H1 (cell line): ENCODE measurements around the gene LDLRAD4. TPM values are rescaled to one million over a fixed set of nuclear protein-coding genes. Genes with fewer than 3 reads are reported as not detected.

ENCODE experiments used
- CTCF ChIA-PET: fragments of 300-600 bp; sonication (Branson Sonifier 250); formaldehyde crosslinking; loops from one replicate; lab custom pipeline; 2021; ENCODE audit not compliant: partially characterized antibody; lab: Charles Lee
- POLR2A ChIA-PET: fragments of 300-600 bp; sonication (Branson Sonifier 250); formaldehyde crosslinking; loops from one replicate; lab custom pipeline; 2021; ENCODE audit warnings: inconsistent platforms; ENCODE audit not compliant: partially characterized antibody; lab: Charles Lee
- DNase-seq, 2 experiments: peaks; one replicate each; pipeline versions ENCODE4 v3.0.0 to v3.0.0-alpha.2; 2010 to 2022; ENCODE audit warnings: low spot score in 2 of 2, low read depth in 1 of 2, mixed read lengths in 1 of 2
- FAIRE-seq: peaks from 2 replicates; lab custom pipeline; 2011; peaks lifted over from hg19 to GRCh38; lab: Jason Lieb, UNC
- H2AFZ ChIP-seq: 2 replicates; pipeline ENCODE4 v1.8.1; 2012; ENCODE audit warnings: low read length, inconsistent platforms
- H2AK5ac ChIP-seq: 2 replicates; pipeline ENCODE4 v1.6.1; 2013; ENCODE audit warnings: low read depth, low read length
- H2BK120ac ChIP-seq: replicated peaks from 2 replicates; pipeline ENCODE3; 2013; ENCODE audit warnings: low read depth, low read length, inconsistent platforms
- H2BK12ac ChIP-seq: 2 replicates; pipeline ENCODE4 v1.6.1; 2013; ENCODE audit warnings: low read depth, low read length
- H2BK15ac ChIP-seq: 2 replicates; pipeline ENCODE4 v1.6.1; 2013; ENCODE audit warnings: low read length
- H2BK20ac ChIP-seq: 2 replicates; pipeline ENCODE4 v1.6.1; 2013; ENCODE audit warnings: low read length
- H2BK5ac ChIP-seq: 2 replicates; pipeline ENCODE4 v1.6.1; 2013; ENCODE audit warnings: low read depth, low read length
- H3K14ac ChIP-seq: 2 replicates; pipeline ENCODE4 v1.6.1; 2013; ENCODE audit warnings: inconsistent platforms; ENCODE audit not compliant: insufficient read length
- H3K18ac ChIP-seq: 2 replicates; pipeline ENCODE4 v1.6.1; 2013; ENCODE audit warnings: low read length; ENCODE audit errors: extremely low read depth
- H3K23ac ChIP-seq: 2 replicates; pipeline ENCODE4 v1.6.1; 2013; ENCODE audit warnings: inconsistent platforms; ENCODE audit not compliant: insufficient read length
- H3K23me2 ChIP-seq: 2 replicates; pipeline ENCODE4 v1.6.1; 2013; ENCODE audit warnings: low read depth, low read length
- H3K27ac ChIP-seq: 2 replicates; pipeline ENCODE4 v1.6.1; 2011; ENCODE audit warnings: low read depth, low read length, inconsistent platforms
- H3K27me3 ChIP-seq, 4 experiments: replicated peaks in 1 of 4; 1 replicate in 1 of 4; 2 replicates in 3 of 4; pipeline versions ENCODE4 v1.6.1 to v1.8.1; 2011 to 2013; ENCODE audit warnings: low read length in 3 of 4, mild to moderate bottlenecking in 3 of 4, inconsistent platforms in 2 of 4, mixed read lengths in 2 of 4, moderate library complexity in 1 of 4; ENCODE audit not compliant: control insufficient read depth in 3 of 4, insufficient read depth in 3 of 4; ENCODE audit errors: extremely low read depth in 1 of 4
- H3K36me3 ChIP-seq, 4 experiments: 2 replicates each; pipeline versions ENCODE4 v1.6.1 to v1.8.1; 2011 to 2013; ENCODE audit warnings: mild to moderate bottlenecking in 4 of 4, low read length in 3 of 4, moderate library complexity in 2 of 4, control low read depth in 1 of 4, inconsistent platforms in 1 of 4; ENCODE audit not compliant: insufficient read depth in 4 of 4, control insufficient read depth in 2 of 4
- H3K4ac ChIP-seq: replicated peaks from 2 replicates; pipeline ENCODE3; 2013; ENCODE audit warnings: low read length, low read depth, mixed read lengths, inconsistent platforms; ENCODE audit not compliant: insufficient read length
- H3K4me1 ChIP-seq, 4 experiments: replicated peaks in 1 of 4; 1 replicate in 1 of 4; 2 replicates in 3 of 4; pipeline versions ENCODE4 v1.6.1 to v1.8.1; 2011 to 2013; ENCODE audit warnings: low read length in 3 of 4, inconsistent platforms in 2 of 4, mixed read lengths in 1 of 4; ENCODE audit not compliant: insufficient read depth in 4 of 4, control insufficient read depth in 3 of 4
- H3K4me2 ChIP-seq, 2 experiments: 2 replicates each; pipeline versions ENCODE4 v1.6.1 to v1.8.1; 2011 to 2013; ENCODE audit warnings: low read depth in 2 of 2, low read length in 2 of 2, control low read depth in 1 of 2, inconsistent platforms in 1 of 2, mild to moderate bottlenecking in 1 of 2; ENCODE audit not compliant: insufficient read depth in 1 of 2
- H3K4me3 ChIP-seq, 4 experiments: fragments of 200-600, 300-600 bp in 1 of 4; sonication (generic), shearing (Covaris generic), sonication (Bioruptor Twin) in 1 of 4; 2 replicates each; pipeline versions ENCODE4 v1.5.1 to v1.8.1; 2011 to 2016; ENCODE audit warnings: low read length in 4 of 4, low read depth in 3 of 4, control low read depth in 2 of 4, inconsistent platforms in 2 of 4, mild to moderate bottlenecking in 2 of 4, mixed read lengths in 1 of 4, moderate library complexity in 1 of 4; ENCODE audit not compliant: insufficient read depth in 2 of 4; ENCODE audit errors: extremely low read depth in 1 of 4
- H3K56ac ChIP-seq: replicated peaks from 2 replicates; pipeline ENCODE3; 2013; ENCODE audit warnings: low read depth, mild to moderate bottlenecking, mixed read lengths, low read length, inconsistent platforms; ENCODE audit not compliant: insufficient read length
- H3K79me1 ChIP-seq: 2 replicates; pipeline ENCODE4 v1.6.1; 2013; ENCODE audit warnings: low read depth, low read length, control low read depth
- H3K79me2 ChIP-seq, 2 experiments: 2 replicates each; pipeline versions ENCODE4 v1.6.1 to v1.8.1; 2012 to 2013; ENCODE audit warnings: low read length in 2 of 2, mild to moderate bottlenecking in 2 of 2, inconsistent platforms in 1 of 2; ENCODE audit not compliant: insufficient read depth in 2 of 2, control insufficient read depth in 1 of 2
- H3K9ac ChIP-seq, 4 experiments: replicated peaks in 1 of 4; 1 replicate in 1 of 4; 2 replicates in 3 of 4; pipeline versions ENCODE4 v1.6.1 to v1.8.1; 2011 to 2013; ENCODE audit warnings: low read depth in 3 of 4, low read length in 3 of 4, control low read depth in 2 of 4, mild to moderate bottlenecking in 2 of 4, moderate library complexity in 2 of 4, inconsistent platforms in 1 of 4; ENCODE audit errors: extremely low read depth in 1 of 4
- H3K9me3 ChIP-seq, 2 experiments: 2 replicates each; pipeline versions ENCODE4 v1.6.1 to v1.8.1; 2012 to 2013; ENCODE audit warnings: mild to moderate bottlenecking in 2 of 2, moderate library complexity in 2 of 2, control low read depth in 1 of 2, inconsistent platforms in 1 of 2, low read depth in 1 of 2, low read length in 1 of 2, mixed read lengths in 1 of 2; ENCODE audit not compliant: insufficient read depth in 2 of 2
- H4K20me1 ChIP-seq, 2 experiments: replicated peaks in 1 of 2; 2 replicates each; pipeline versions ENCODE3 to v1.8.1; 2011 to 2013; ENCODE audit warnings: inconsistent platforms in 2 of 2, low read length in 2 of 2, mild to moderate bottlenecking in 1 of 2; ENCODE audit not compliant: insufficient read depth in 2 of 2, control insufficient read depth in 1 of 2
- H4K5ac ChIP-seq: 2 replicates; pipeline ENCODE4 v1.6.1; 2013; ENCODE audit warnings: low read length, low read depth, mixed read lengths, inconsistent platforms; ENCODE audit not compliant: insufficient read length
- H4K8ac ChIP-seq: 2 replicates; pipeline ENCODE4 v1.8.0; 2013; ENCODE audit warnings: mild to moderate bottlenecking, moderate library complexity, low read length, inconsistent platforms; ENCODE audit not compliant: insufficient read depth; ENCODE audit errors: extremely low read depth
- H4K91ac ChIP-seq: replicated peaks from 2 replicates; pipeline ENCODE3; 2013; ENCODE audit warnings: low read length, mixed read lengths, inconsistent platforms; ENCODE audit not compliant: insufficient read length
- ATF2 ChIP-seq: IDR thresholded peaks from 2 replicates; pipeline ENCODE4 v1.6.1; 2012; ENCODE audit warnings: low read length, inconsistent platforms
- CBX5 ChIP-seq: fragments of 300-800, 300-1000 bp; sonication (generic); IDR thresholded peaks from 2 replicates; pipeline ENCODE4 v1.7.1; 2016; ENCODE audit warnings: antibody characterized with exemption, low read length, low read depth
- CEBPB ChIP-seq: IDR thresholded peaks from 2 replicates; pipeline ENCODE4 v1.6.1; 2012; ENCODE audit warnings: low read depth, low read length
- CHD1 ChIP-seq: IDR thresholded peaks from 2 replicates; pipeline ENCODE4 v1.6.1; 2012; ENCODE audit warnings: low read depth, low read length, improper control_type of control experiment
- JUN ChIP-seq: IDR thresholded peaks from 2 replicates; pipeline ENCODE4 v1.6.1; 2011; ENCODE audit warnings: low read depth, mild to moderate bottlenecking, improper control_type of control experiment, low read length
- SAP30 ChIP-seq: fragments of 300-600 bp; sonication (generic); IDR thresholded peaks from 2 replicates; pipeline ENCODE4 v1.7.1; 2012; ENCODE audit warnings: low read length, moderate library complexity, mild to moderate bottlenecking, inconsistent platforms; ENCODE audit not compliant: insufficient read depth, insufficient replicate concordance
- SIN3A ChIP-seq, 2 experiments: IDR thresholded peaks in 1 of 2; conservative IDR thresholded peaks in 1 of 2; 2 replicates each; pipeline ENCODE4 v1.6.1; 2011 to 2012; ENCODE audit warnings: low read length in 2 of 2, improper control_type of control experiment in 1 of 2, low read depth in 1 of 2, mild to moderate bottlenecking in 1 of 2
- TAF1 ChIP-seq: IDR thresholded peaks from 2 replicates; pipeline ENCODE4 v1.6.1; 2011; ENCODE audit warnings: mild to moderate bottlenecking, low read depth, low read length
- TCF12 ChIP-seq: IDR thresholded peaks from 2 replicates; pipeline ENCODE4 v1.6.1; 2011; ENCODE audit warnings: low read depth, mild to moderate bottlenecking, low read length
- whole genome bisulfite sequencing, 2 experiments: shearing (Covaris generic) in 1 of 2; methylation state at CpG; one replicate each; pipeline versions ENCODE4 v1.1.6 to v1.1.7; 2013 to 2015; ENCODE audit warnings: low lambda C conversion rate in 2 of 2, mixed read lengths in 2 of 2, inconsistent platforms in 1 of 2, low coverage in 1 of 2, missing lambda C conversion rate in 1 of 2; ENCODE audit not compliant: insufficient replicate concordance in 2 of 2, insufficient coverage in 1 of 2, insufficient read length in 1 of 2; ENCODE audit errors: extremely low coverage in 1 of 2, missing lambda C conversion rate in 1 of 2; 5-methylcytosine and 5-hydroxymethylcytosine counted together
- polyA plus RNA-seq, 7 experiments: library from polyadenylated mRNA; depleted of rRNA in 3 of 7; stranded (reverse) in 5 of 7; unstranded in 2 of 7; fragments of >200 nt in 5 of 7; fragments of 200-250 nt in 2 of 7; gene quantifications; 1 replicate in 5 of 7; 2 replicates in 1 of 7; 4 replicates in 1 of 7; pipeline versions ENCODE4 v1.2.1 to v1.2.3, GENCODE V29; 2011 to 2013; ENCODE audit warnings: missing spikeins in 2 of 7, mixed read lengths in 2 of 7
- total RNA-seq: library from RNA; stranded (reverse); fragmentation: NEBNext Ultra II Directional; extraction: Animal tissue kit (Norgen Biotek cat#: 25700); gene quantifications from 2 replicates; pipeline ENCODE4 v1.2.1, GENCODE V29; 2021

The LDLRAD4 gene
- total and polyA plus RNA-seq, 2 of the 8 experiments (the other 6 are each of a cell fraction or from before 2014, with no cell fraction given), result 0.77 to 1.4 TPM

GRCh38 chr18:13471198-13471845 is 252.8 kb downstream of the LDLRAD4 start:
- H4K20me1 ChIP-seq, result no peaks in the 10 kb centered on the region
- no peak overlapping the region for H3K14ac ChIP-seq
- DNase-seq (no peak), FAIRE-seq (no peak)
- POLR2A ChIA-PET, result no interaction called here
- no peaks in the 10 kb centered on the region for H3K23me2 ChIP-seq
- no peaks in the 10 kb centered on the region for H3K79me2 ChIP-seq
- no peak overlapping the region for H3K4me2 ChIP-seq
- H2BK120ac ChIP-seq, result no peak overlapping the region
- H3K4me1 ChIP-seq, result peaks cover 0 to 3% (median 2%) of the 10 kb centered on the region in 4 experiments; a peak in 4 of 7 replicates
- H2BK12ac ChIP-seq, result peak overlapping the region; percentile 7
- WGBS, 2 experiments, result 88% methylated on average over 17 of the region's 17 CpGs; no CpG with 5 or more reads in 1 of the 2 experiments
- no peaks in the 10 kb centered on the region for H3K79me1 ChIP-seq
- no peak overlapping the region for H4K8ac ChIP-seq
- no peak overlapping the region for H2BK20ac ChIP-seq
- H3K9ac ChIP-seq, result no peak overlapping the region; a peak in 1 of 7 replicates
- no peak overlapping the region; the same call in 1 of the 2 replicates for H3K18ac ChIP-seq
- CTCF ChIA-PET, result interaction anchor here (1.0 to 1.6 kb wide), 2 partner anchors 12 to 48 kb away, joined by 3 to 4 read pairs; no protein-coding TSS in a partner anchor
- no peak overlapping the region for H3K56ac ChIP-seq
- H3K9me3 ChIP-seq, result no peaks in the 10 kb centered on the region
- H4K91ac ChIP-seq, result peak overlapping the region; percentile 12
- no peaks in the 10 kb centered on the region for H3K27me3 ChIP-seq
- H2BK15ac ChIP-seq, result peak overlapping the region; percentile 61; the same call in 1 of the 2 replicates
- H3K36me3 ChIP-seq, result no peaks in the 10 kb centered on the region
- no peak overlapping the region for H3K4ac ChIP-seq
- H2BK5ac ChIP-seq, result no peak overlapping the region; the same call in 1 of the 2 replicates
- H2AFZ ChIP-seq, result no peak overlapping the region
- no peak overlapping the region for H4K5ac ChIP-seq
- no peak overlapping the region for H3K4me3 ChIP-seq
- no peak overlapping the region for H3K23ac ChIP-seq
- H2AK5ac ChIP-seq, result no peak overlapping the region
- no peak overlapping the region for H3K27ac ChIP-seq
- TF ChIP-seq TAF1, result no peak
- TF ChIP-seq JUN, result no peak
- TF ChIP-seq SAP30, result no peak
- no peak for TF ChIP-seq CBX5
- no peak for TF ChIP-seq CHD1
- no peak for TF ChIP-seq ATF2
- no peak for TF ChIP-seq CEBPB
- no peak for TF ChIP-seq TCF12
- TF ChIP-seq SIN3A (conservative IDR thresholded peaks at IDR 0.05 in 1 of 2, IDR thresholded peaks at IDR 0.05 in 1 of 2; ENCODE audit: low read depth in 1 of 2, low read length in 2 of 2), result no peak
